GM12878 (cell line): ENCODE measurements around the gene NUDT3. TPM values are rescaled to one million over a fixed set of nuclear protein-coding genes. Genes with fewer than 3 reads are reported as not detected.

ENCODE experiments used
- CBFB ChIP-seq: IDR thresholded peaks from 2 replicates; pipeline ENCODE4 v1.6.1; 2016; ENCODE audit warnings: antibody characterized with exemption, low read depth
- ETV6 ChIP-seq, 2 experiments: fragments of 450-650 bp in 1 of 2; IDR thresholded peaks in 1 of 2; conservative IDR thresholded peaks in 1 of 2; 2 replicates each; pipeline ENCODE4 v1.6.1; 2014; ENCODE audit warnings: antibody characterized with exemption in 1 of 2, borderline replicate concordance in 1 of 2, low read depth in 1 of 2, mild to moderate bottlenecking in 1 of 2, moderate library complexity in 1 of 2
- HCFC1 ChIP-seq: fragments of 150-350 bp; IDR thresholded peaks from 2 replicates; pipeline ENCODE4 v1.6.1; 2014; ENCODE audit warnings: low read length
- IKZF1 ChIP-seq: fragments of 450-650 bp; conservative IDR thresholded peaks from 2 replicates; pipeline ENCODE4 v1.6.1; 2017; ENCODE audit warnings: antibody characterized with exemption, mild to moderate bottlenecking
- IKZF2 ChIP-seq, 2 experiments: fragments of 450-650 bp; IDR thresholded peaks; 2 replicates each; pipeline ENCODE4 v1.6.1; 2017; ENCODE audit warnings: mild to moderate bottlenecking in 2 of 2, moderate library complexity in 2 of 2
- NR2F1 ChIP-seq: fragments of 450-650 bp; conservative IDR thresholded peaks from 2 replicates; pipeline ENCODE4 v1.6.1; 2017; ENCODE audit warnings: mild to moderate bottlenecking
- POLR2A ChIP-seq: IDR thresholded peaks from 2 replicates; pipeline ENCODE4 v1.6.1; 2011; ENCODE audit warnings: low read depth, mild to moderate bottlenecking, low read length
- POLR2AphosphoS2 ChIP-seq: IDR thresholded peaks from 2 replicates; pipeline ENCODE4 v1.6.1; 2011; ENCODE audit warnings: low read depth, mild to moderate bottlenecking, low read length, improper control_type of control experiment, moderate library complexity
- POLR2AphosphoS5 ChIP-seq: IDR thresholded peaks from 2 replicates; pipeline ENCODE4 v1.6.1; 2011; ENCODE audit warnings: mild to moderate bottlenecking, low read length, inconsistent platforms
- RCOR1 ChIP-seq: conservative IDR thresholded peaks from 2 replicates; pipeline ENCODE4 v1.6.1; 2012; ENCODE audit warnings: low read depth, low read length, improper control_type of control experiment
- RUNX3 ChIP-seq: IDR thresholded peaks from 2 replicates; pipeline ENCODE4 v1.6.1; 2012; ENCODE audit warnings: low read length, inconsistent platforms
- SMAD5 ChIP-seq: IDR thresholded peaks from 2 replicates; pipeline ENCODE4 v1.6.1; 2016; ENCODE audit warnings: antibody characterized with exemption, low read depth
- SMARCA5 ChIP-seq: fragments of 450-650 bp; IDR thresholded peaks from 2 replicates; pipeline ENCODE4 v1.6.1; 2017; ENCODE audit warnings: mild to moderate bottlenecking
- SP1 ChIP-seq: IDR thresholded peaks from one replicate; pipeline ENCODE4 v1.6.1; 2011; ENCODE audit warnings: low read depth, low read length
- ZBED1 ChIP-seq: IDR thresholded peaks from 2 replicates; pipeline ENCODE4 v1.6.1; 2016; ENCODE audit warnings: borderline replicate concordance
- ZNF217 ChIP-seq: fragments of 450-650 bp; IDR thresholded peaks from 2 replicates; pipeline ENCODE4 v1.6.1; 2017; ENCODE audit warnings: antibody characterized with exemption, mild to moderate bottlenecking
- ZNF24 ChIP-seq: fragments of 450-650 bp; IDR thresholded peaks from 2 replicates; pipeline ENCODE4 v1.6.1; 2017; ENCODE audit warnings: antibody characterized with exemption, mild to moderate bottlenecking
- polyA plus RNA-seq, 11 experiments: library from polyadenylated mRNA; depleted of rRNA in 4 of 11; unstranded in 6 of 11; stranded (reverse) in 5 of 11; fragments of >200 nt; fragmentation: Nextera tagmentation in 4 of 11; fragmentation: Illumina TruSeq in 1 of 11; extraction: Ambion mirVana in 4 of 11; extraction: Trizol in 1 of 11; gene quantifications; 1 replicate in 1 of 11; 2 replicates in 10 of 11; pipeline versions ENCODE4 v1.2.1 to v1.2.3, GENCODE V29; 2011 to 2016; ENCODE audit warnings: inconsistent platforms in 2 of 11, missing spikeins in 2 of 11, low read depth in 1 of 11
- total RNA-seq, 4 experiments: library from RNA; depleted of rRNA in 3 of 4; stranded (reverse); fragments of >200 nt in 3 of 4; fragmentation: Illumina TruSeq in 1 of 4; extraction: Trizol in 1 of 4; gene quantifications; 2 replicates each; pipeline versions ENCODE4 v1.2.1 to v1.2.3, GENCODE V29; 2013 to 2021
- TF ChIP-seq, protein P1 (sequence below): IDR thresholded peaks from 2 replicates; pipeline ENCODE4 v1.6.1; 2011; ENCODE audit warnings: low read depth, mild to moderate bottlenecking, low read length, moderate library complexity, borderline replicate concordance; ENCODE audit errors: extremely low read depth
- TF ChIP-seq, protein P2 (sequence below): fragments of 450-650 bp; IDR thresholded peaks from 2 replicates; pipeline ENCODE4 v1.6.1; 2017; ENCODE audit warnings: borderline replicate concordance
- TF ChIP-seq, protein P3 (sequence below): fragments of 450-650 bp; IDR thresholded peaks from 2 replicates; pipeline ENCODE4 v1.6.1; 2016; ENCODE audit warnings: mild to moderate bottlenecking
- TF ChIP-seq, protein P4 (sequence below): IDR thresholded peaks from 2 replicates; pipeline ENCODE4 v1.6.1; 2012; ENCODE audit warnings: low read depth, low read length, improper control_type of control experiment
- TF ChIP-seq, protein P5 (sequence below): IDR thresholded peaks from 2 replicates; pipeline ENCODE4 v1.6.1; 2011; ENCODE audit warnings: borderline replicate concordance, low read depth, mild to moderate bottlenecking, moderate library complexity, low read length; ENCODE audit not compliant: insufficient read depth, poor library complexity, severe bottlenecking
- TF ChIP-seq, protein P6 (sequence below): fragments of 450-650 bp; IDR thresholded peaks from 2 replicates; pipeline ENCODE4 v1.6.1; 2017; ENCODE audit warnings: mild to moderate bottlenecking, moderate library complexity

The NUDT3 gene
- total and polyA plus RNA-seq, 10 of the 15 experiments (the other 5 are each of a cell fraction or from before 2014, with no cell fraction given), result 2.4 to 32.3 (median 25.5) TPM

DNA sequence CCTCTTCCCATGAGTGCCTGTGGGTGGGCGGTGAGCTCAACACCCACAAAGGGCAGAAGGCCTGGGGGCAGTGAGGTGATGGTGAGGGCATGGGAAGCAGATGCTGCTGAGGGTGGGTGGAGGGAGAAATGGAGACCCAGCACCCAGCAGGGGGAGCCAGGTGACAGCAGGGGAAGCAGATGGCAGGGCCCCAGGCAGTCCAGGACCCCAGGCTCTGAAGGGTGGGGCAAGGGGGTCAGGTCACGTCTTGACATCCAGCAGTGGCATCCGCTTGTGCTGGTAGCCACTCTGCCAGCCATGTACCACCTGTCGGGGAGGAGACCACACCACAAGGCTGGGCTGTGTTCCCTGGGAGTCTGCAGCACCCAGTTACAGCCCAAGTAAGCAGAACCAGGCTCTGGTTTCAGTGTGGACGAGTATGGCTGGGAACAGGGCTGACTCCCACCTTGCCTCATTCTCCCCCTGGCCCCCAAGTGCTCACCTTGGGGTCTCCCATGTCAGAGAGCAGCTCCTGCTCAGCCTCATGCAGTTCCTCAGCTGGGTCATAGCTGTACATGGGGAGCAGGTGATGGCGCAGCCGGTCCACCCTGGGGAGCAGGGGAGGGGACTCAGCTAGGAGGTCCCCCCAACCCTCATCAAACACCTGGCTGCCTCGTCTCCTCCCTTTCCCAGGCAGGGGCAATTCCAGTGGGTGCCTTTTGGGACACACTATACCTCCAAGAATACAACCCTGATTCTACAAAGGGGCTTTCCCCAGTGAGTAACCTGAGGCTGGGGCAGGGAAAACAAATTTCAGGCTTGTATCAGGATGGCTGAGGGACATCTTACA, 145.7 kb downstream of the NUDT3 start (continued):
- TF ChIP-seq ZNF217 (no peak), SP1 (no peak), RUNX3 (0 out of 2 replicates have a peak, but pooled peaks have one; percentile 9), ETV6 (conservative IDR thresholded peaks at IDR 0.05 in 1 of 2, IDR thresholded peaks at IDR 0.05 in 1 of 2; ENCODE audit: borderline replicate concordance in 1 of 2, low read depth in 1 of 2) (no peak), ZNF24 (no peak), SMARCA5 (0 out of 2 replicates have a peak, but pooled peaks have one; percentile 31), ZBED1 (peak; percentile 33; the same call in 1 of the 2 replicates), SMAD5 (peak; percentile 76; the same call in 1 of the 2 replicates), NR2F1 (no peak), IKZF2 (IDR thresholded peaks at IDR 0.05) (no peak), HCFC1 (no peak), CBFB (no peak), POLR2AphosphoS5 (peak; percentile 92), POLR2A (peak; percentile 87), RCOR1 (no peak), POLR2AphosphoS2 (peak; percentile 73), IKZF1 (peak; percentile 31; the same call in 1 of the 2 replicates)
- TF ChIP-seq, protein P1, sequence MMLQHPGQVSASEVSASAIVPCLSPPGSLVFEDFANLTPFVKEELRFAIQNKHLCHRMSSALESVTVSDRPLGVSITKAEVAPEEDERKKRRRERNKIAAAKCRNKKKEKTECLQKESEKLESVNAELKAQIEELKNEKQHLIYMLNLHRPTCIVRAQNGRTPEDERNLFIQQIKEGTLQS, result no peak
- TF ChIP-seq, protein P2, sequence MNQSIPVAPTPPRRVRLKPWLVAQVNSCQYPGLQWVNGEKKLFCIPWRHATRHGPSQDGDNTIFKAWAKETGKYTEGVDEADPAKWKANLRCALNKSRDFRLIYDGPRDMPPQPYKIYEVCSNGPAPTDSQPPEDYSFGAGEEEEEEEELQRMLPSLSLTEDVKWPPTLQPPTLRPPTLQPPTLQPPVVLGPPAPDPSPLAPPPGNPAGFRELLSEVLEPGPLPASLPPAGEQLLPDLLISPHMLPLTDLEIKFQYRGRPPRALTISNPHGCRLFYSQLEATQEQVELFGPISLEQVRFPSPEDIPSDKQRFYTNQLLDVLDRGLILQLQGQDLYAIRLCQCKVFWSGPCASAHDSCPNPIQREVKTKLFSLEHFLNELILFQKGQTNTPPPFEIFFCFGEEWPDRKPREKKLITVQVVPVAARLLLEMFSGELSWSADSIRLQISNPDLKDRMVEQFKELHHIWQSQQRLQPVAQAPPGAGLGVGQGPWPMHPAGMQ, result no peak
- TF ChIP-seq, protein P3, sequence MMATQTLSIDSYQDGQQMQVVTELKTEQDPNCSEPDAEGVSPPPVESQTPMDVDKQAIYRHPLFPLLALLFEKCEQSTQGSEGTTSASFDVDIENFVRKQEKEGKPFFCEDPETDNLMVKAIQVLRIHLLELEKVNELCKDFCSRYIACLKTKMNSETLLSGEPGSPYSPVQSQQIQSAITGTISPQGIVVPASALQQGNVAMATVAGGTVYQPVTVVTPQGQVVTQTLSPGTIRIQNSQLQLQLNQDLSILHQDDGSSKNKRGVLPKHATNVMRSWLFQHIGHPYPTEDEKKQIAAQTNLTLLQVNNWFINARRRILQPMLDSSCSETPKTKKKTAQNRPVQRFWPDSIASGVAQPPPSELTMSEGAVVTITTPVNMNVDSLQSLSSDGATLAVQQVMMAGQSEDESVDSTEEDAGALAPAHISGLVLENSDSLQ, result no peak
- TF ChIP-seq, protein P4, sequence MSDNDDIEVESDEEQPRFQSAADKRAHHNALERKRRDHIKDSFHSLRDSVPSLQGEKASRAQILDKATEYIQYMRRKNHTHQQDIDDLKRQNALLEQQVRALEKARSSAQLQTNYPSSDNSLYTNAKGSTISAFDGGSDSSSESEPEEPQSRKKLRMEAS, result no peak
- TF ChIP-seq, protein P5, sequence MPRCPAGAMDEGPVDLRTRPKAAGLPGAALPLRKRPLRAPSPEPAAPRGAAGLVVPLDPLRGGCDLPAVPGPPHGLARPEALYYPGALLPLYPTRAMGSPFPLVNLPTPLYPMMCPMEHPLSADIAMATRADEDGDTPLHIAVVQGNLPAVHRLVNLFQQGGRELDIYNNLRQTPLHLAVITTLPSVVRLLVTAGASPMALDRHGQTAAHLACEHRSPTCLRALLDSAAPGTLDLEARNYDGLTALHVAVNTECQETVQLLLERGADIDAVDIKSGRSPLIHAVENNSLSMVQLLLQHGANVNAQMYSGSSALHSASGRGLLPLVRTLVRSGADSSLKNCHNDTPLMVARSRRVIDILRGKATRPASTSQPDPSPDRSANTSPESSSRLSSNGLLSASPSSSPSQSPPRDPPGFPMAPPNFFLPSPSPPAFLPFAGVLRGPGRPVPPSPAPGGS, result peak; percentile 68
- TF ChIP-seq, protein P6, sequence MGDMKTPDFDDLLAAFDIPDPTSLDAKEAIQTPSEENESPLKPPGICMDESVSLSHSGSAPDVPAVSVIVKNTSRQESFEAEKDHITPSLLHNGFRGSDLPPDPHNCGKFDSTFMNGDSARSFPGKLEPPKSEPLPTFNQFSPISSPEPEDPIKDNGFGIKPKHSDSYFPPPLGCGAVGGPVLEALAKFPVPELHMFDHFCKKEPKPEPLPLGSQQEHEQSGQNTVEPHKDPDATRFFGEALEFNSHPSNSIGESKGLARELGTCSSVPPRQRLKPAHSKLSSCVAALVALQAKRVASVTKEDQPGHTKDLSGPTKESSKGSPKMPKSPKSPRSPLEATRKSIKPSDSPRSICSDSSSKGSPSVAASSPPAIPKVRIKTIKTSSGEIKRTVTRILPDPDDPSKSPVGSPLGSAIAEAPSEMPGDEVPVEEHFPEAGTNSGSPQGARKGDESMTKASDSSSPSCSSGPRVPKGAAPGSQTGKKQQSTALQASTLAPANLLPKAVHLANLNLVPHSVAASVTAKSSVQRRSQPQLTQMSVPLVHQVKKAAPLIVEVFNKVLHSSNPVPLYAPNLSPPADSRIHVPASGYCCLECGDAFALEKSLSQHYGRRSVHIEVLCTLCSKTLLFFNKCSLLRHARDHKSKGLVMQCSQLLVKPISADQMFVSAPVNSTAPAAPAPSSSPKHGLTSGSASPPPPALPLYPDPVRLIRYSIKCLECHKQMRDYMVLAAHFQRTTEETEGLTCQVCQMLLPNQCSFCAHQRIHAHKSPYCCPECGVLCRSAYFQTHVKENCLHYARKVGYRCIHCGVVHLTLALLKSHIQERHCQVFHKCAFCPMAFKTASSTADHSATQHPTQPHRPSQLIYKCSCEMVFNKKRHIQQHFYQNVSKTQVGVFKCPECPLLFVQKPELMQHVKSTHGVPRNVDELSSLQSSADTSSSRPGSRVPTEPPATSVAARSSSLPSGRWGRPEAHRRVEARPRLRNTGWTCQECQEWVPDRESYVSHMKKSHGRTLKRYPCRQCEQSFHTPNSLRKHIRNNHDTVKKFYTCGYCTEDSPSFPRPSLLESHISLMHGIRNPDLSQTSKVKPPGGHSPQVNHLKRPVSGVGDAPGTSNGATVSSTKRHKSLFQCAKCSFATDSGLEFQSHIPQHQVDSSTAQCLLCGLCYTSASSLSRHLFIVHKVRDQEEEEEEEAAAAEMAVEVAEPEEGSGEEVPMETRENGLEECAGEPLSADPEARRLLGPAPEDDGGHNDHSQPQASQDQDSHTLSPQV, result no peak
